Measurements from ENCODE around the gene NEU2.

GRCh38 chr2:233017947-233018346 lies 14.5 kb upstream of the NEU2 start:
- no peak for TF ChIP-seq POLR2A (IDR thresholded peaks at IDR 0.05)
- no peak for TF ChIP-seq CTCF (IDR thresholded peaks at IDR 0.05)

All from heart left ventricle (tissue), 13 donors.